Activated CD8-positive, alpha-beta memory T cell treated with anti-CD3 and anti-CD28 coated beads, Interleukin-2, amount 50 U/mL, for 24 hours (primary cell): ENCODE results near the gene ANXA6.

Experiments
- DNase-seq: peaks from one replicate; pipeline ENCODE4 v3.0.0-alpha.2; 2020; ENCODE audit errors: extremely low read depth

ANXA6 gene

GRCh38 chr5:151153300-151153699, 4.3 kb downstream of the ANXA6 start:
- DNase-seq = no peak

- no peak for DNase-seq
Observed at GRCh38 chr5:151151793-151152192, 5.8 kb downstream of the ANXA6 start.

GRCh38 chr5:151151263-151151660, 6.3 kb downstream of the ANXA6 start:
- no peak for DNase-seq

GRCh38 chr5:151150471-151151262, 6.9 kb downstream of the ANXA6 start:
- DNase-seq = no peak

GRCh38 chr5:151148583-151148982, 9.0 kb downstream of the ANXA6 start:
- no peak for DNase-seq

- no peak for DNase-seq
Observed at GRCh38 chr5:151147033-151147432, 10.5 kb downstream of the ANXA6 start.

- no peak for DNase-seq
Observed at GRCh38 chr5:151146061-151146460, 11.5 kb downstream of the ANXA6 start.

GRCh38 chr5:151144922-151145321, 12.7 kb downstream of the ANXA6 start:
- no peak for DNase-seq

- no peak for DNase-seq
Observed at GRCh38 chr5:151144275-151144674, 13.3 kb downstream of the ANXA6 start.

GRCh38 chr5:151143645-151144044, 13.9 kb downstream of the ANXA6 start:
- no peak for DNase-seq

GRCh38 chr5:151142933-151143332, 14.6 kb downstream of the ANXA6 start:
- no peak for DNase-seq

- no peak for DNase-seq
Observed at GRCh38 chr5:151141535-151141934, 16.0 kb downstream of the ANXA6 start.

- DNase-seq = no peak
Observed at GRCh38 chr5:151140686-151141459, 16.7 kb downstream of the ANXA6 start.

GRCh38 chr5:151139646-151140045, 17.9 kb downstream of the ANXA6 start:
- no peak for DNase-seq

GRCh38 chr5:151139015-151139414, 18.6 kb downstream of the ANXA6 start:
- no peak for DNase-seq

- DNase-seq = no peak
Observed at GRCh38 chr5:151138114-151138513, 19.5 kb downstream of the ANXA6 start.

GRCh38 chr5:151137067-151137825, 20.3 kb downstream of the ANXA6 start:
- DNase-seq = no peak

GRCh38 chr5:151134228-151134627, 23.4 kb downstream of the ANXA6 start:
- DNase-seq = no peak

- DNase-seq = no peak
Observed at GRCh38 chr5:151132963-151133362, 24.6 kb downstream of the ANXA6 start.

GRCh38 chr5:151130922-151131891, 26.4 kb downstream of the ANXA6 start:
- DNase-seq = no peak

- DNase-seq = no peak
Observed at GRCh38 chr5:151130235-151130921, 27.2 kb downstream of the ANXA6 start.
